GM21717 (cell line): ENCODE measurements around the gene AIFM3.
"Not testable (repeated sequence)": the region's sequence is repeated elsewhere in the genome, so short reads cannot be mapped to it uniquely, and the experiment has no call there.

Experiments
- ATAC-seq: cut with Tn5 transposase; IDR thresholded peaks from one replicate; pipeline ENCODE4 v1.9.1; 2021; ENCODE audit warnings: mild to moderate bottlenecking, moderate library complexity; ENCODE audit not compliant: unreplicated experiment

The AIFM3 gene

DNA sequence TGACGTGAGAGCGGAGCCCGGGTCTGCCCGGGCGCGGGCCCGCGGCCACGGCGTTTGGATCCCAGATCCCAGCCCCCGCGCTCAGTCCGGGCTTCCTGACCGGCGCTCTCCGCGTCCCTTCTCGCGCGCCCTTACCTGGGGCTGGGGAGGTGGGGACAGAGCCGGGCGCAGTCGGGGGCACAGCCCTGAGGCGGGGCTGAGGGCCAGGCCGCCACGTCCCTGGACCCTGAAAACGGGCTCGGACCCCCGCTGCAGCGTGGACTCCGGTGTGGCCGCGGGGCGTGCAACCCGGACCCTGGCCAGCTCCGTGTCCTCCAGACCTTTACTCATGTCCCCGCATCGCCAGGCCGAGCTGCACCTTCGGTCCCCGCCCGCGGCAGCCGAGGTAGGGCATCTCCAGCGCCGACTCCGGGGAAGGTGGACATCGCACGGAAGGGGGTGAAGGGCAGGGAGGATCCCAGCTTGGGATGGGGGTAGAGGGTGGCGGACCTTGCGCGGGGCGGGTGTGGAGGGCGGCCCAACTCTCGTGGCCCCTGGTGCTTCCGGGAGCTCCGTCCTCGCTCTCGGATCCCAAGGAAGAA is 9.9 kb upstream of the AIFM3 start:
- ATAC-seq = no peak

DNA sequence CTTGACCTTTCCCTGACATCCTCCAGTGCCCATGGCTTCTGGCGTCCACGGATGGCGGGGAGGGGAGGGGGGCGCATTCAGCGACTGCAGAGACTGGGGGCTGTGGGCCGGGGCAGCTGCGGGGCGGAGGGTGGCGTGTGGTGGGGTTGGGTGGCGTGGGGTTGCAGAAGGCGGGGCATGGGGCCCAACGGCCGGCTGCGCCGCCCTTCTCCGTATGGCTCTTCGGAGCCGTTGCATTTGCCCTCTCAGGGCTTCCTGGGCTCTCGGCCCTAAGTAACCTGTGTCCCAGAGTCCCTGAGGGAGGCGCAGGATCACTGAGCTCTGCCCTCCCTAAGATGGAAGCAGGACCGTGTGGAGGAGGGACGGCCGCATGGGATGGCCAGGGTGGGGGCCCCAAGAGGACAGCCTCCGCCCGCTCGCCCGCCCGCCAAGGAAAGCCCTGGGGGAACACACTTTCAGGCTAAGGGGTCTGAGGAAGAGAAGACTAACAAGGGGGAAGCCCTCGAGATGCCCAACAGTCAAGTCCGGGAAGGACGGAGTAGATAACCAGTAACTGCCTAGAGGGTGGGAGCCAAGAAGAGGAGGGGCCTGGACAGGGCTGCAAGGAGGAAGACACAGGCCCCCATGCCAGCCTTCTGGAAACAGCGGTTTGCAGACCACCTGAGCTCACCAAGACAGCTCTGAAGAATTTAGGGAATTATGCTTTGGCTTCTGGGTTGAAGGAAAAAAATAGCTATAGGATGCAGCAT is 9.2 kb upstream of the AIFM3 start:
- no peak for ATAC-seq

DNA sequence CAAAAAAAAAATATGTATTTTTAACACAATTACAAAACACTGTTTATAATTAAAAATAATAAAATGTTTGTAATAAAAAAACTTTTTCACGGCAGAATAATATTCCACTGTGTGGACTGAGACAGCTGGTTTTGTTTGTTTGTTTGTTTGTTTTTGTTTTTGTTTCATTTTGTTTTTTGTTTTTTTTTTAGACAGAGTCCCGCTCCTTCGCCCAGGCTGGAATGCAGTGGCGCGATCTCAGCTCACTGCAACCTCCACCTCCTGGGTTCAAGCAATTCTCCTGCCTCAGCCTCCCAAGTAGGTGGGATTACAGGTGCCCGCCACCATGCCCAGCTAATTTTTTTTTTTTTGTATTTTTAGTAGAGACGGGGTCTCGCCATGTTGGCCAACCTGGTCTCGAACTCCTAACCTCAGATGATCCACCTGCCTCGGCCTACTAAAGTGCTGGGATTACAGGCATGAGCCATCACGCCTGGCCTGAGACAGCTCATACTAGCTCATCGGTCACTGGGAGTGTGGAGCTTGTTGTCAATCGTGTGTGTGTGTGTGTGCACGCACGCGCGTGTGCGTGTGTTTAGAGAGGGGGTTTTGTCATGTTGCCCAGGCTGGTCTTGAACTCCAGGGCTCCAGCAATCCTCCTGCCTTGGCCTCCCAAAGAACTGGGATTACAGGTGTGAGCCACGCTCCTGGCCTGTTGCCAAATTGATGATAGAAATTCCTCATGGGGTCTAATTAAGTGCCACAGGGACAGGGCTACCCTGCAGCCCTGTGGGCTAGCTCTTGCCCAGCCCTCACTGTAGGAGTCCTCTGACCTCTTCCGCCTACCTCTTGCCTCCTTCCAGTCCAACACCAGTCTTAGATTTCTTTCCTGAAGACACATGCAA is 7.2 kb upstream of the AIFM3 start:
- ATAC-seq = no peak

DNA sequence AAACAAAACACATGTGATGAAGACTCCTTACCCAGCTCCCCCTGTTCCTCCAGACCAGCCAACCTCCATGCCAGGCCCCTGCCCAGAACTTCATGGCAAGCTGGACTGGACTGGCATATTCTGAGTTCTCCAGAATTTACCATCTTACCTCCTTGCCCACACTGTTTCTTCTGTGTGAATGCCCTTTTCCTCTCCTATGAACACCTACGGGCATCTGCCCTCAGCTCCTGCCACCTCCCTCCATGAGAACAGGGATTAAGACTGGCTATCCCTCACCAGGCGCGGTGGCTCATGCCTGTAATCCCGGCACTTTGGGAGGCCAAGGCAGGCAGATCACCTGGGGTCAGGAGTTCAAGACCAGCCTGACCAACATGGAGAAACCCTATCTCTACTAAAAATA is 6.4 kb upstream of the AIFM3 start:
- ATAC-seq = no peak

DNA sequence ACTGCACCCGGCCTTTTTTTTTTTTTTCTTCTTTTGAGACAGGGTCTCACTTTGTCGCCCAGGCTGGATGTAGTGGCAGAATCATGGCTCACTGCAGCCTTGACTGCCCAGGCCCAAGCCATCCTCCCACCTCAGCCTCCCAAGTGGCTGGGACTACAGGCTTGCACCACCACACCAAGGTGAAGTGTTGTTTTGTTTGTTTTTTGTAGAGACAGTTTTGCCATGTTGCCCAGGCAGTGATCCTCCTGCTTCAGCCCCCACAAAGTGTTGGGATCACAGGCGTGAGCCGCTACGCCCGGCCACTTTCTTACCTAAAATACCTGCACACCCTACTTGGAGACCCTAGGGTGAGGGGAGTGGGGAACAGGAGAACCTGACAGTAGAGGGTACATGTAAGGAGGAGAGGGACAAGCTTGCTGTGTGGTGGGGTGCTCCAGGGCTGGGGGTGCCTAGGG is 4.5 kb upstream of the AIFM3 start:
- ATAC-seq = no peak

DNA sequence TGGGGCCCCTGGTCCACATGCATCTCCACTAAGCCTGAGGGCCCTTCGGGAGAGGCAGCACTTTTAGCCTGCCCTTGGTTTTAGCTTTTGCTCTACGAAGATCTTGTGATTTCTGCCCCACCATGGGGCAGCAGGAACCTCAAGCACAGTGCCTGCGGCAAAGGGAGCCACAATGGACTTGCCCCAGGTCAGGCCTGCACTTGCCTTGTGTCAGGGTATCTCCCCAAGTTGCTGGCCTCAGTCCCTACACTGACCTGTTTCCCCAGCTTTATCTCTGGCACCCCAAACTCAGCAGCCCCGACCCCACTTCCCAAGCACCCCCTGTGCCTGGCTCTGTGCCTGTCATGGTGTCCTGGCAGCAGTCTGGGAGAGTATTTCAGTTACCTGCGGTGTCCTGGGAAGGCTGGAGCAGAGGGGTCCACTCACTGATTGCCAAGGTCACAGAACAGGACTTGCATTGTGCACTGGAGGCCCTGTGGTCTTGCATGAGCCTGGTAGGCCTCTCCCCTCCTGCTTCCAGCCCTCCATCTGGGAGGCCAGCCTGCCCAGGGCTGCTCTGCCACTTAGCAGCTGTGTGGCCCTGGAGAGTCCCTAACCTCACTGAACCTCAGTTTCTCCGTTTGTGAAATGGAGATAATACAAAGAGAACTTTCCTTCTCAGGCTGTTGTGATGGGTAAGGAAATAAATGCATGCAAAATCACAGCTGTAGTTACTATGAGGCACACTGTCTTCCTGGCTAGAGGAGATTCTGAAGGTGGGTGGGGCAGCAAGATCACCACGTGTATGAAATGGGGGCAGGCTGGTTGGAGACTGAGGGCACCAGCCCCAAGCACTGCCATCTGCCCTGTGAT is 3.6 kb upstream of the AIFM3 start:
- ATAC-seq = no peak

DNA sequence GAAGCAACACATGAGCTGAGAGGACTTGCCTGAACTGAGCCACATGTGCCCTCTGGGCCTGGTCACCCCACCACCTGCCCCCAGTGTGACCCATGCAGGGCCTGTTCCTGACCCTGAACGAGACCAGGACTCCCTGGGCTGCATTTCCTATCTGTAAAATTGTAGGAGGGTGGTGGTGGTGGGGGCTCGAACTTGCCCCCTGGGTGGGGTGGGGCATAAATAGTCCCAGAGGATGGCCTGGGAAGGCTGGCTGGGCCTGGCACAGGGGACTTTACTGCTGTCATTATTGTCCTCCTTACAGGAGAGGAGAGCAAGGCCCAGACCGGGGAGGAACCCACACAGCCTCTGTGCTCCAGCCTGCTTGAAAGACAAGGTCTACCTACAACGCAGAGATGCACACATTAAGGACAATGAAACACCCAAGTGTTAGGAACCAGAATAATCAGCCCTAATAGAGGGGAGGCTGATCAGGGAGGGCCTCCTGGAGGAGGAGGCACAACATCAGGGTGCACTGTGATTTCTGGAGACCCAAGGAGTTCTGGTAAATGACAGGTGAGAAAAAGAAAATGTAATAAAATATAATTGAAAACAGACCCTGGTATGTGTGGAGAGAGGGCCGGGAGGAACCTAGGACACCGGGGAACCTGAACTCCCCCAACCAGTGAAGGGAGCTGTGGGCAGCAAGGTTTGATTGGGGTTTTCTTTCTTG is 2.8 kb upstream of the AIFM3 start:
- no peak for ATAC-seq

DNA sequence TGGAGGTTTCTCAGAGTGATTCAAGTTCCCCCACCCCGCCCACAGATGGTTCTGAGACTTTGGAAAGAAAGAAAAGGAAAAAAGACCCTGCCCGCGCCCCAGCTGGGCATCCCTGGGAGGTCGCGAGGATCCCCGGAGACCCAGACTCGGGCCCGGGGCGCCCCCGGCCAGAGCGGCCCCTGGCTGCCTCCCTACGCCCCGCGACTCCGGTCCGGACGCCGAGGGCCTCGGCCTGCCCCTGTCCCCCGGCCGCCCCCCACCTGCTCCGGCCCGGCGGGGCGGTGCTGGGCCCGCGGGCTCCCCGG is 2.3 kb upstream of the AIFM3 start:
- ATAC-seq = no peak

DNA sequence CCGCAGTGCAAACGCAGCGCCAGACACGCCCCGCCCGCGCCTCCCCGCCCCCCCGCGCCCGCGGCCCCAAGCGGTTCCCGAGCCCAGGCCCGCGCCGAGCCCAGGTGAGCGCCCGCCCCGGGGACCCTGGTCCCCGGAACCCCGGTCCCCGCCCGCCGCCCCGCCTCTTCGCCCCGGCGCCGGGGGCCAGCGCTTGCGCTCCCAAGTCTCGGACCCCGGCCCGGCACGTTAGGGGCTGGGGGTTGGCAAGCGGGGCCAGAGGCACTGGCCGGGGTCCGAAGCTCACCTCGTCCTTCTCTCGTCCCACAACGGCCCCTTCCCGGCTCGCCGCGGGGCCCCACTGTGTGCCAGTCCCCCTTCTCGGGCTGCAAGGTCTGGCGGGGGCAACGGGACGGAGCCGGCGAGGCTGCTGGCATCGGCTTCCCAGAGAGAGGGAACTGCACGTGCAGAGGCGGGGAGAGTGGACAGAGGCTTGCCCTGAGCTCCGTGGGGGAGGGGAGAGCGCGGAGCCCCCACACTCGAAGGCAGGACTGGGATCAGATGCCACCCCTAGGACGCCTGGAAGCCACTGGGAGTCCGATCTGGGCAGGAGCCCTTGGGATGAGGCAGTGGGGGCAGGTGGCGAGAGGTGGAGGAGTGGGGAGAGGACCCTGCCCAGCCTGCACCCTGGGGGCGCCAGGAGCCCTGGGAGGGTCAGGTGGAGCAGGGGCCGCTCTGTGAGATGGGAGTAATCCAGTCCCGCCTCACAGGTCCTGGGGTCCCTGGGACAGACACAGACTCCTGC is 1.8 kb upstream of the AIFM3 start:
- no peak for ATAC-seq

DNA sequence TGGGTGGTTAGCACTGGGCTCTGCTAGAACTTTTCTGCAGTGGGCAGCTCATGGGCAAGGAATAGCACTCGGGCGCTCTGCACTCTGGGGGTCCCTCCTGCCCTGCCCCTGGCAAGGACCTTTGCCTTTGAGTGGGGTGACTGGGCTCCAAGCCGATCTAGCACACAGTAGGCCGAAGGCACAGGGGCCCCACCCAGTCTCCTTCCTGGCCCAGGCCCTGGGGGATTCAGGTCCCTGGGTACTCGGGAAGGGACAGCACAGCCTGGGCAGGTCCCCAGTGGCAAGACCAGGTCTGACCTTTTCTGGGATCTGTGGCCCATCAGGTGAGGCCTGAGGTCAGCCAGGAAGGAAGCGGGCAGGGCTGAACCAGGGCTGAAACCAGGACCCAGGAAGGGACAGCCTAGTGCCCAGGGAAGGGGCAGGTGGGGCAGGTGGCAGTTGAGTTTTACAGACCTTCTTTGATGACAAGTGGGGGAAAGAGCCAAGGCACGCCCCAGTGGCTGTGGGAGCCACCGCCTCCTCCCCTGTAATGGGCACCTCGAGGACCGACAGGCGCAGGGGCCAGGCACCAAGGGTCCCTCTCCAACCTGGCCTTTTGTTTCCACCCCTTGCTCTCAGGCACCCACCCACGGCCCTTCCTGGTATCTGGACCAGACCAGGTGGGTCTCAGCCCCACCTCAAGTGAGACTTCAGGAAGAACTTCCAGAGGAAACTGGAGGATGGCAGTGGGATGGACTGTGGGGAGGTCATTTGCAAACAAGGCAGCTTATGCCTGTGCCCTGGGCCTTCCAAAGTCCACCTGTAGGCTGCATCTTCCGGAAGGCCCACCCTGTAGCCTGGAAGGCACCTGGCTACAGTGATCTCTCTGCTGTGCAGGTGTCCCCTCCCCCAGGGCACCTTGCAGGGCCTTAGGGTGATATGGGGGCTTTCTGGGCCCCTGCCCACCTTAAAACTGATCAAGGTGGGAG is 883 bp upstream of the AIFM3 start:
- no peak for ATAC-seq

DNA sequence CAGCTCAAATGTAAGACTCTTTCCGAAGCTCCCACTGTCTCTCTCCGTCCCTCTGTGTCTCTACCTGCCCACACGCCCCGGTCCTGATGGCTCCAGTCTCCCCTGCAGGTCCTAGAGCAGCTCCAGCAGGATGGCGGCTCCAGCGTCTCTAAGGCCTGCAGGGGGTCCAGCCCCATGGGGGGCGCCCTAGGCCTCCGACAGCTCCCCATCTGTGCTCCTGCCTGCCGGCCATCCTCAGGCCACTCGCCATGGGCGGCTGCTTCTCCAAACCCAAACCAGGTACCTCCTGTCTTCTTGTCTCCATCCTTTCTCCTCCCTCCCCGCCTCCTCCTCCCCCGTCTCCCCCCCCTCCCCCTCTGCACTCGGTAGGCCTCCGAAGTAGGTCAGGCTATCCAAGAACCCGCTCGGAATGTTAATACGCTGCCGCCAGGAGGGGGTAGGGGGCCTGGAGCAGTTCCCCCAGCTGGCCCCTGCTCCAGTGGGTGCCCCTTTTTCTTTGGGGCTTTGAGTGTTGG is 699 bp downstream of the AIFM3 start:
- ATAC-seq = no peak

DNA sequence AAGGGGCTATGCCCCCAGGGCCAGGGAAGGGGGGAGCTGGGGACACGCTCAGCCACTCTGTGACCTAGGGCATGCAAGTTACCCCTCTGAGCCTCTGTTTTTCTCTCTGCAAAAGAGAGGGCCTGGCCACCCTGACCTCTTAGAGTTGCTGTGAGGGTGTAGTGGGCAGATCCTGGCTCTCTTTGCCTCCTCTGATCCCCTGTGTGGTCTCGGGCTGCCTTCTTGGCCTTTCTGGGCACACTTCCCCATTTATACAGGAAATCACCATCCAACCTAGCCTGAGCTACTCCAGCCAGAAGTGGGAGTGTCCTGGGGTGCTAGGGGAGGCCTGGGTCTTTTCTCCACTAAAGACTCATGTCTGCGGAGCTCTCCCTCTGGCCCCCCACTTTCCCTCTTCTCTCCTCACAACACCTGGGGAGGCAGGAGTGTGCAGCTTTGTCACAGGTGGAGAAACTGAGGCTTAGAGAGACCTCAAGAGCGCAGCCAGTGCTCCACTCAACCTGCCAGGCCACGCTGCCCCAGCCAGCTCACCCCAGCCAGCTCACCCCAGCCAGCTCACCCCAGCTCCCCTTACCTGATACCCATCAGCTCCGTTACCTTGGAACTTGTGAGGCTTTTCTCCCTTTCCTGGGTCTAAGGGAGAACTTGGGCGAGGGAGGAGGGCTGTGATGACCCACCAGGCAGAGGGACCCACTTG is 1.4 kb downstream of the AIFM3 start:
- no peak for ATAC-seq

DNA sequence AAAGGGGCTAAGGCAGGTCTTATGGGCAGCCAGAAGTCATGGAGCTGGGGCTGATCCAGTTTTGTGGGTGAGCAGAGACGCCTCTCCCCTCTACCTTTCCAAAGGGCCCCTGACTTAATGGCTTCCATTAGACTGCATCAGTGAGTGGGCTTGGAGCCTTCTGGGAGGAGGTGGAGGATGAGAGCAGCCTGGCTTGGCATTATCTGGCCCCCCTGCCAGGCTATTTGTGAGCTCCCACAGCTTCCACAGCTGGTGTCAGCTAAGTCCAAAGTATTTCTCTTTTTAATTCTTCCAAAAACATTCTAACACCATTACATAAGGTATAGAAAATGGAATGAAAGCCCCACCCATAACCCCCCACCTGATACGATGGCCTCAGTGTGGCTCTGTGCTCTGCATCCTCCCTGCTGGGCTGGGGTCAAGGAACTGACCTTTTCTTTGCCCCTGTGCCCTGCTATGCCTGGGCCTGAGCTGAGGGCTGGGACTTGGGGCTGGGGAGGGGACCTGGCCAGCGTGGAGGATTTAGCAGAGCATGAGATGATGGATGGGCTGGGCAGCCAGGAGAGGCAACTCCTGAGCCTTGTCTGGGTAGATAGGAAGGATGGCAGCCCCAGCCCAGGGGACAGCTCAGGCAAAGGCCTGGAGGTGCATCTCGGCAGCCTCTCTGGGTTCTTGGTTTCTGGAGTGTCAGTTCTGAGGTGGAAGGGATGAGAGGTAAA is 4.0 kb downstream of the AIFM3 start:
- ATAC-seq = no peak

DNA sequence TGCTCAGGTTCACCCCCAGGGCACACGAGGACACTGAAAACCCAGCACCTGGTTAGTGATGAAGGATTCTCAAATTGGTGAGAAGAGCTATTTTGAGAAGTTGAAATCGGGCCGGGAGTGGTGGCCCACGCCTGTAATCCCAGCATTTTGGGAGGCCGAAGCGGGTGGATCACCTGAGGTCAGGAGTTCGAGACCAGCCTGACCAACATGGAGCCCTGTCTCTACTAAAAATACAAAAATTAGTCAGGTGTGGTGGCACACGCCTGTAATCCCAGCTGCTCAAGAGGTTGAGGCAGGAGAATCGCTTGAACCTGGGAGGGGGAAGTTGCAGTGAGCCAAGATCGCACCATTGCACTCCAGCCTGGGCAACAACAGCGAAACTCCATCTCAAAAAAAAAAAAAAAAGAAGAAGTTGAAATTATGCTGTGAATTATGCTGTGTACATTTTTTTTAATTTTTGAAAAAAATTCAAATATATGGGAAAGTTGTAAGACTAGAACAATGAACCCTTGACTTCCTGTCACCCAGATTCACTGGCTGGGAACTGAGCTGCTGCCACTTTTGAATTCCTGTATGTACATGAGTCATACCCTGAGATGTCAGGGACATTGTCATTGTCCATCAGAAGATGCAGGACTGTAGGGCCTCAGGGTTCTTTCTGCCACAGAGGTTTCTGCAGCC is 5.1 kb downstream of the AIFM3 start:
- ATAC-seq = not testable (repeated sequence)

DNA sequence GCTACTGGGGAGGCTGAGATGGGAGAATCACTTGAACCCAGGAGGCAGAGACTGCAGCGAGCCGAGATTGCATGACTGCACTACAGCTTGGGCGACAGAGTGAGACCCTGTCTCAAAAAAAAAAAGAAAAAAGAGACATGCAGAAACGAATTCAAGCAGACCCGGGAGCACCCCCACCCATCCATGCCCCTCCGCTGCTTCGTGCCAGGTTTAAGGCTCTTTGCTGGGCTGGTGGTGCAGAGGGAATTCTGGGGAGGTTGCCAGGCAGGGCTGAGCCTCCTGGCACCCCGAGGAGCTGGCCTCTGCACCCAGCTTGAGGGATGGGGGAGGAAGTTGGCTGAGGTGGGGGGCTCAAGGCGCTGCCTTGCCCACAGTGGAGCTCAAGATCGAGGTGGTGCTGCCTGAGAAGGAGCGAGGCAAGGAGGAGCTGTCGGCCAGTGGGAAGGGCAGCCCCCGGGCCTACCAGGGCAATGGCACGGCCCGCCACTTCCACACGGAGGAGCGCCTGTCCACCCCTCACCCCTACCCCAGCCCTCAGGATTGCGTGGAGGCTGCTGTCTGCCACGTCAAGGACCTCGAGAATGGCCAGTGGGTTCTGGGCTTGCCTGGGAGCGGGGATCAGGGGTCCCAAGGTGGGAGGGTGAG is 6.0 kb downstream of the AIFM3 start:
- ATAC-seq = no peak
